Hepatocyte (in vitro differentiated cells): ENCODE results near the gene OR10G3. TPM values are rescaled to one million over a fixed set of nuclear protein-coding genes. Genes with fewer than 3 reads are reported as not detected.

ENCODE experiments used
- DNase-seq: peaks from one replicate; pipeline ENCODE4 v3.0.0-alpha.2; 2016; ENCODE audit warnings: low spot score
- H2AFZ ChIP-seq: fragments of 200-600 bp; sonication (generic); 2 replicates; pipeline ENCODE4 v1.6.0; 2016; ENCODE audit warnings: antibody characterized with exemption, mild to moderate bottlenecking
- H3K27ac ChIP-seq: fragments of 200-600 bp; sonication (generic); 2 replicates; pipeline ENCODE4 v1.5.1; 2016; ENCODE audit warnings: mild to moderate bottlenecking
- H3K27me3 ChIP-seq: fragments of 200-600 bp; sonication (generic); 2 replicates; pipeline ENCODE4 v1.6.1; 2016
- H3K36me3 ChIP-seq: fragments of 200-600 bp; sonication (generic); replicated peaks from 2 replicates; pipeline ENCODE4 v1.5.1; 2016; ENCODE audit warnings: low read depth; ENCODE audit not compliant: insufficient read depth
- H3K4me1 ChIP-seq: fragments of 200-600 bp; sonication (generic); 2 replicates; pipeline ENCODE4 v1.5.1; 2016; ENCODE audit warnings: mild to moderate bottlenecking, moderate library complexity; ENCODE audit not compliant: insufficient read depth
- H3K4me2 ChIP-seq: fragments of 200-600 bp; sonication (generic); 2 replicates; pipeline ENCODE4 v1.6.0; 2016
- H3K4me3 ChIP-seq: fragments of 200-600 bp; sonication (generic); 2 replicates; pipeline ENCODE4 v1.5.1; 2016; ENCODE audit warnings: mild to moderate bottlenecking
- H3K79me2 ChIP-seq: fragments of 200-600 bp; sonication (generic); 2 replicates; pipeline ENCODE4 v1.6.0; 2017; ENCODE audit warnings: mild to moderate bottlenecking
- H3K9me2 ChIP-seq: fragments of 200-600 bp; sonication (generic); replicated peaks from 2 replicates; pipeline ENCODE4 v1.6.0; 2017; ENCODE audit warnings: mild to moderate bottlenecking; ENCODE audit not compliant: insufficient read depth
- H3K9me3 ChIP-seq: fragments of 200-600 bp; sonication (generic); 2 replicates; pipeline ENCODE4 v1.5.1; 2016; ENCODE audit warnings: low read depth, mild to moderate bottlenecking
- H4K20me1 ChIP-seq: fragments of 200-600 bp; sonication (generic); 2 replicates; pipeline ENCODE4 v1.6.0; 2016; ENCODE audit warnings: mild to moderate bottlenecking; ENCODE audit not compliant: insufficient read depth, poor library complexity, severe bottlenecking
- CTCF ChIP-seq: fragments of 200-600 bp; sonication (generic); IDR thresholded peaks from 2 replicates; pipeline ENCODE4 v1.5.1; 2016; ENCODE audit warnings: antibody characterized with exemption, mild to moderate bottlenecking; ENCODE audit not compliant: poor library complexity
- EZH2 ChIP-seq: fragments of 200-600 bp; sonication (generic); IDR thresholded peaks from 2 replicates; pipeline ENCODE4 v1.6.1; 2016; ENCODE audit warnings: antibody characterized with exemption, mild to moderate bottlenecking, borderline replicate concordance
- EZH2phosphoT487 ChIP-seq: fragments of 200-600 bp; sonication (generic); IDR thresholded peaks from one replicate; pipeline ENCODE4 v1.6.1; 2018; ENCODE audit warnings: antibody characterized with exemption, mild to moderate bottlenecking, low read depth, moderate library complexity; ENCODE audit not compliant: unreplicated experiment, severe bottlenecking
- WGBS: methylation state at CpG from one replicate; pipeline ENCODE4 v1.1.6; 2016; ENCODE audit warnings: low lambda C conversion rate; ENCODE audit errors: missing lambda C conversion rate; 5-methylcytosine and 5-hydroxymethylcytosine counted together
- polyA plus RNA-seq: library from polyadenylated mRNA; unstranded; fragments of >200 nt; fragmentation: Nextera tagmentation; extraction: Ambion mirVana; gene quantifications from 2 replicates; pipeline ENCODE4 v1.2.1, GENCODE V29; 2016
- total RNA-seq: library from RNA; depleted of rRNA; stranded (reverse); fragments of >200 nt; gene quantifications from 2 replicates; pipeline ENCODE4 v1.2.3, GENCODE V29; 2014

OR10G3 gene
- total RNA-seq (not detected in 2 replicates), polyA plus RNA-seq (not detected in 2 replicates)

DNA sequence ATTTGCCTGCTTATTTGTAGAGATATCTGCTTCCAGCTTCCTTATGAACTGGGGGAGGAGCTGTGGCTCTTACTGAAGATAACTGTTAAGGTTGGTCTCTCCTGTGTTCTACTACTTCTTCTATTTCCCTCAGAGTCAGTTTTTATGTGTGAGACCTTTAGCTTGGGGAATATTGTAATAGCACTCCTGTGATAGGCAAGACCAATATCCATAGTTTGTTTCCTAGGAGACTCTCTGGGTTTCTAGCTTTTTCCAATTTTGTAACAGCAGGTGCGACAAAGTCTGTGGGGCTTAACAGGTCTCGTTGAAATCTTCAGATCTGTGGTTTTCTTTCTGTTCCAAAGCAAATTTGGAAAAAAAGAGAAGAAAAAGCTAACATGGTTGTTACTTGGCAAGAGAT, at the start of gene OR10G3:
Gene OR10G3, minus strand, starts transcription at position 101 of the 400 bp plus-strand sequence. CDS start 9,332 bp downstream, outside the sequence.
- no peaks in the 10 kb centered on the region for H3K9me3 ChIP-seq
- no peaks in the 10 kb centered on the region for H4K20me1 ChIP-seq
- TF ChIP-seq EZH2 (no peak), EZH2phosphoT487 (no peak), CTCF (no peak)
- 97% methylated on average over 2 of the region's 2 CpGs for WGBS
- H3K4me2 ChIP-seq = no peak within 1 kb of the TSS
- no peaks in the 10 kb centered on the region for H3K36me3 ChIP-seq
- peaks cover 3% of the 10 kb centered on the region for H3K27me3 ChIP-seq
- H3K27ac ChIP-seq = no peak within 1 kb of the TSS
- no peaks in the 10 kb centered on the region for H3K79me2 ChIP-seq
- no peak within 1 kb of the TSS for H3K4me3 ChIP-seq
- DNase-seq = no peak
- no peaks in the 10 kb centered on the region for H3K9me2 ChIP-seq
- no peaks in the 10 kb centered on the region for H3K4me1 ChIP-seq
- no peak within 1 kb of the TSS for H2AFZ ChIP-seq

DNA sequence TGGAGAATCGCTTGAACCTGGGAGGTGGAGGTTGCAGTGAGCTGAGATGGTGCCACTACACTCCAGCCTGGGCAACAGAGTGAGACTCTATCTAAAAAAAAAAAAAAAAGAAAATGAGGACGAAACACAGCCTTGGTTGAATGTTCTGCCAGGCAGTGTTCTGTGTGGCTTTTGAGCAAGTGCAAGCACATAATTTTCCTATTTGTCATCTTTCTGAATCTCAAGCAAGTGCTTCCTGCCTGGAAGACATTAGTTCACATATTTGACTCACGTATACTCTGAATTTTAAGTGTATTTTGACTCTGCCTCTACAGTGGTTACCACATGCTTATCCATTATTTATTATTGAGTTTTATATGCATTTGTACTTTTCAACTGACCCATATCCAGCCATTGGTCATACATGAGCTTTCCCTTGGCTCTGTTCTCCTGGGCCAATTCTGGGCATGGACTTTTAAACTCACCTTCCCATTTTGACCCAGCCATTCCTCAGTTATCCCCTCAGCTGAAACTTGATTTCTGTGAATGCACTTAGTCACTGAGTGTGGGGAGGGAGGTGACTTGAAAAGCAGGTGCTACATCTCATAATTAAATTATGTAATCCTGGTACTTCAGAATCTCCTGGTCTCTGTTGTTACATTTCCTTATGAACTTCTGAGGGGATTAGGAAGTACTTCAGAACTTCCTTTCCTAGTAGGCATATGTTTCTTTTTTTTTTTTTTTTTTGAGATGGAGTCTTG, 46.8 kb upstream of the OR10G3 start:
- no peak for DNase-seq
- Histone ChIP-seq H3K4me3 (no peak overlapping the region), H3K79me2 (no peaks in the 10 kb centered on the region), H4K20me1 (no peaks in the 10 kb centered on the region), H3K4me1 (no peaks in the 10 kb centered on the region), H2AFZ (no peak overlapping the region), H3K4me2 (no peak overlapping the region), H3K27me3 (no peaks in the 10 kb centered on the region), H3K27ac (no peak overlapping the region), H3K36me3 (no peaks in the 10 kb centered on the region), H3K9me3 (no peaks in the 10 kb centered on the region), H3K9me2 (no peaks in the 10 kb centered on the region)
- TF ChIP-seq CTCF (no peak), EZH2phosphoT487 (no peak), EZH2 (no peak)
- 65% methylated on average over 3 of the region's 3 CpGs for WGBS

GRCh38 chr14:21617614-21618013, 37.7 kb upstream of the OR10G3 start:
- Histone ChIP-seq H3K4me1 (no peaks in the 10 kb centered on the region), H3K9me2 (no peaks in the 10 kb centered on the region), H3K27ac (no peak overlapping the region), H3K36me3 (no peaks in the 10 kb centered on the region), H4K20me1 (no peaks in the 10 kb centered on the region), H3K4me2 (no peak overlapping the region), H3K27me3 (no peaks in the 10 kb centered on the region), H3K9me3 (no peaks in the 10 kb centered on the region), H3K79me2 (no peaks in the 10 kb centered on the region), H2AFZ (no peak overlapping the region), H3K4me3 (no peak overlapping the region)
- WGBS = 67% methylated on average over 8 of the region's 8 CpGs
- DNase-seq = no peak
- TF ChIP-seq EZH2 (no peak), EZH2phosphoT487 (no peak)

GRCh38 chr14:21614240-21614639, 34.4 kb upstream of the OR10G3 start:
- TF ChIP-seq EZH2 = no peak
- no peak for TF ChIP-seq CTCF
- no peak for TF ChIP-seq EZH2phosphoT487
- H4K20me1 ChIP-seq = no peaks in the 10 kb centered on the region
- H3K4me3 ChIP-seq = no peak overlapping the region
- H3K27ac ChIP-seq = no peak overlapping the region
- no peaks in the 10 kb centered on the region for H3K36me3 ChIP-seq
- 33% methylated on average over 1 of the region's 1 CpG for WGBS
- H3K4me2 ChIP-seq = no peak overlapping the region
- no peaks in the 10 kb centered on the region for H3K9me3 ChIP-seq
- H3K9me2 ChIP-seq = no peaks in the 10 kb centered on the region
- H3K27me3 ChIP-seq = no peaks in the 10 kb centered on the region
- H3K4me1 ChIP-seq = no peaks in the 10 kb centered on the region
- no peak for DNase-seq
- H2AFZ ChIP-seq = no peak overlapping the region
- no peaks in the 10 kb centered on the region for H3K79me2 ChIP-seq
